Muscle of leg (tissue), 11 donors: ENCODE measurements around the gene YPEL3. TPM values are rescaled to one million over a fixed set of nuclear protein-coding genes. Genes with fewer than 3 reads are reported as not detected.

Experiments used
- DNase-seq: peaks from one replicate; pipeline ENCODE4 v3.0.0; 2013
- H3K27ac ChIP-seq: one replicate; pipeline ENCODE4 v1.5.1; 2013; ENCODE audit warnings: mild to moderate bottlenecking, low read length, control low read depth
- H3K27me3 ChIP-seq: one replicate; pipeline ENCODE4 v1.6.1; 2013; ENCODE audit warnings: low read length; ENCODE audit not compliant: control insufficient read depth, insufficient read depth
- H3K36me3 ChIP-seq: one replicate; pipeline ENCODE4 v1.6.1; 2013; ENCODE audit warnings: low read length; ENCODE audit not compliant: control insufficient read depth, insufficient read depth
- H3K4me1 ChIP-seq: one replicate; pipeline ENCODE4 v1.6.1; 2013; ENCODE audit warnings: low read length; ENCODE audit not compliant: control insufficient read depth, insufficient read depth
- H3K4me3 ChIP-seq: one replicate; pipeline ENCODE4 v1.5.1; 2013; ENCODE audit warnings: low read length, control low read depth
- H3K9me3 ChIP-seq: replicated peaks from 2 replicates; pipeline ENCODE4 v1.6.1; 2013; ENCODE audit warnings: low read depth, low read length; ENCODE audit not compliant: control insufficient read depth
- WGBS: methylation state at CpG from one replicate; pipeline ENCODE4 v1.1.5; 2013; ENCODE audit warnings: missing lambda C conversion rate; ENCODE audit not compliant: insufficient coverage; 5-methylcytosine and 5-hydroxymethylcytosine counted together
- polyA plus RNA-seq, 8 donors: library from polyadenylated mRNA; unstranded; fragments of 120-200 nt; gene quantifications; one replicate each; pipeline versions ENCODE4 v1.2.1 to v1.2.3, GENCODE V29; 2013; ENCODE audit warnings: inconsistent platforms in 1 of 8, low replicate concordance in 1 of 8; ENCODE audit not compliant: insufficient read length in 8 of 8, insufficient read depth in 1 of 8
- total RNA-seq: library from RNA; stranded (reverse); fragments of 120-200 nt; gene quantifications from one replicate; pipeline ENCODE4 v1.2.4, GENCODE V29; 2013

YPEL3 gene
- total and polyA plus RNA-seq, 9 donors = 13.9 to 45.8 (median 27.8) TPM

DNA sequence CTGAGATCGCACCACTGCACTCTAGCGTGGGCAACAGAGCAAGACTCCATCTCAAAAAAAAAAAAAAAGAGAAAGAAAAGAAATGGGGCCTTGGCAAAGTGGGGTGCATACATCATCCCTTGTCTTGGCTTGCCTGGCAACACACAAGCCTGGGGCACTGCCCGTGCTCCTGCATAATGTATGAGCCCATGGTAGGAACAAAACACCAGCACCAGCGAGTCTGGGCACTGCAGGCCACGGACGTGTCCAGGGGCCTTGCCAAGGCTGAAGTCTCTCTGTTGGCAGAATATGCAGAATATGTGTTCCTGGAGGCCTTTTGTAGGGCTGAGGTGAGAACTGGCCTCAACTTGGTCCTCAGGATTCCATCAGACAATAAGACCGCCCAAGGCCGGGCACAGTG lies 46.1 kb downstream of the YPEL3 start:
- no peak overlapping the region for H3K4me3 ChIP-seq
- no peaks in the 10 kb centered on the region for H3K27me3 ChIP-seq

DNA sequence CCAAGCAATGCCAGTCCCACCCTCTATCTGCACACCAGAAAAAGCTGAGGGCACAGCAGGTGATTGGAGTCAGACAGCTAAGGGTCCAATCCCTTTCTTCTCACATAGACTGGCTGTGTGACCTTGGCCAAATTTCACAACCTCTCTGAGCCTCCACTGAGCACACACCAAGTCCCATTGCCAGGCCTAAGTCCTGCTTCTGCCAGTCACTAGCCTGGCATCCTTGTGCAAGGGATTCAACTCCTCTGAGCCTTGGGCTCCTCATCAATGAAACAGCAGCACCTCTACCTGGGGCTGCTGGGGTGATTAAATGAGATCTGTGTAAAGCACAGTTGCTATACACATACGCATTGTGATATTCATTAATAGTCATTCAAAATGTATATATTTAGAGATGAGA lies 49.4 kb downstream of the YPEL3 start:
- Histone ChIP-seq H3K27me3 (no peaks in the 10 kb centered on the region), H3K9me3 (no peaks in the 10 kb centered on the region), H3K4me3 (no peak overlapping the region), H3K27ac (no peak overlapping the region), H3K4me1 (no peaks in the 10 kb centered on the region), H3K36me3 (no peaks in the 10 kb centered on the region)
- WGBS = no CpG with 5 or more reads among the region's 1 CpG
- no peak for DNase-seq

More for the DNA sequence above, 46.1 kb downstream of the YPEL3 start:
- Histone ChIP-seq H3K4me1 (peaks cover 18% of the 10 kb centered on the region), H3K9me3 (no peaks in the 10 kb centered on the region), H3K36me3 (no peaks in the 10 kb centered on the region), H3K27ac (no peak overlapping the region)
- WGBS = 91% methylated on average over 5 of the region's 8 CpGs
- no peak for DNase-seq

DNA sequence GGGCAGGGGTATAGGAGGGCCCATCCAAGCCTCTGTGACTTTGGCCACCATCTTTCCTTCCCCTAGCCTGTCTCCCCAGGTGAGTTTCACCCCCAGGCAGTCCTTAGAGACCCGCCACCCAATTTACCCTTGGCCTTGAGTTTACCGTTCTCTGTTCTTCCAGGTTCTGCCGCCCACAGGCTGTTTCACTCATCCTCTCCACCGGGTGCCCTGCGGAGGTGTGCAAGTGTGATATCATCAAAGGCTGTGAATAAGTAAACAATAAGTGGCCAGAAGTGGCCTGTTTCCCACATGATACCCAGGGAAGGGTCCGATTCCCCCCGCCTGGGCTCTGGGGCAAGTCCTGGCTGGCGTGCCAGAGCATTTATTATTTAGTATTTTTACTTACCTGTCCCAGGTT lies 49.8 kb downstream of the YPEL3 start:
- Histone ChIP-seq H3K4me3 (no peak overlapping the region), H3K4me1 (no peaks in the 10 kb centered on the region), H3K9me3 (no peaks in the 10 kb centered on the region), H3K27me3 (no peaks in the 10 kb centered on the region), H3K27ac (no peak overlapping the region), H3K36me3 (no peaks in the 10 kb centered on the region)
- 53% methylated on average over 2 of the region's 8 CpGs for WGBS
- DNase-seq = no peak

Other genes with a start within 250 kb of the YPEL3 start
- gene CDIPT, start 233.0 kb downstream of the YPEL3 start, total RNA-seq = 29.0 TPM
- gene CDIPT, start 233.0 kb downstream of the YPEL3 start, polyA plus RNA-seq = 10 to 100 TPM; 36.2 to 52.8 (median 44.2) TPM
- gene SEZ6L2, start 196.7 kb downstream of the YPEL3 start, total RNA-seq = 1.1 TPM
- 1 to 10 TPM; 2.2 to 8.4 (median 3.2) TPM for gene SEZ6L2, start 196.7 kb downstream of the YPEL3 start, polyA plus RNA-seq
- 0.09 TPM for gene ASPHD1, start 195.7 kb downstream of the YPEL3 start, total RNA-seq
- 1 to 10 TPM in 2 of 8 donors, under 1 TPM in 6; 0.36 to 1.6 (median 0.63) TPM for gene ASPHD1, start 195.7 kb downstream of the YPEL3 start, polyA plus RNA-seq
- 4.3 TPM for gene KCTD13, start 170.0 kb downstream of the YPEL3 start, total RNA-seq
- 10 to 100 TPM in 6 of 8 donors, 1 to 10 TPM in 2; 8.5 to 18.8 (median 12.2) TPM for gene KCTD13, start 170.0 kb downstream of the YPEL3 start, polyA plus RNA-seq
- gene TMEM219, start 134.1 kb downstream of the YPEL3 start, total RNA-seq = 49.5 TPM
- 10 to 100 TPM; 53.8 to 73.8 (median 62.0) TPM for gene TMEM219, start 134.1 kb downstream of the YPEL3 start, polyA plus RNA-seq
- gene TAOK2, start 122.3 kb downstream of the YPEL3 start, total RNA-seq = 28.0 TPM
- 10 to 100 TPM; 30.8 to 43.3 (median 38.8) TPM for gene TAOK2, start 122.3 kb downstream of the YPEL3 start, polyA plus RNA-seq
- 10.5 TPM for gene HIRIP3, start 100.6 kb downstream of the YPEL3 start, total RNA-seq
- gene HIRIP3, start 100.6 kb downstream of the YPEL3 start, polyA plus RNA-seq = 10 to 100 TPM; 14.5 to 18.5 (median 17.1) TPM
- 32.9 TPM for gene INO80E, start 100.0 kb downstream of the YPEL3 start, total RNA-seq
- gene INO80E, start 100.0 kb downstream of the YPEL3 start, polyA plus RNA-seq = 10 to 100 TPM; 29.5 to 41.8 (median 36.5) TPM
- 0.22 TPM for gene DOC2A, start 85.2 kb downstream of the YPEL3 start, total RNA-seq
- gene DOC2A, start 85.2 kb downstream of the YPEL3 start, polyA plus RNA-seq = 1 to 10 TPM in 4 of 8 donors, under 1 TPM in 4; 0.66 to 1.8 (median 0.96) TPM
- gene C16orf92, start 73.0 kb downstream of the YPEL3 start, total RNA-seq = not detected
- gene C16orf92, start 73.0 kb downstream of the YPEL3 start, polyA plus RNA-seq = not detected
- 0.40 TPM for gene TLCD3B, start 64.9 kb downstream of the YPEL3 start, total RNA-seq
- gene TLCD3B, start 64.9 kb downstream of the YPEL3 start, polyA plus RNA-seq = 1 to 10 TPM in 1 of 8 donors, under 1 TPM in 7; 0.25 to 1.7 (median 0.72) TPM
- 1,578 TPM for gene ALDOA, start 30.5 kb downstream of the YPEL3 start, total RNA-seq
- gene ALDOA, start 30.5 kb downstream of the YPEL3 start, polyA plus RNA-seq = 1,000 to 10,000 TPM; 1,252 to 2,647 (median 2,103) TPM
- 39.4 TPM for gene PPP4C, start 20.2 kb downstream of the YPEL3 start, total RNA-seq
- gene PPP4C, start 20.2 kb downstream of the YPEL3 start, polyA plus RNA-seq = 10 to 100 TPM; 64.6 to 77.4 (median 70.4) TPM
- gene TBX6, start 4.3 kb downstream of the YPEL3 start, total RNA-seq = 0.31 TPM
- gene TBX6, start 4.3 kb downstream of the YPEL3 start, polyA plus RNA-seq = 1 to 10 TPM in 3 of 8 donors, under 1 TPM in 5; 0.18 to 1.3 (median 0.54) TPM
- gene GDPD3, start 17.3 kb upstream of the YPEL3 start, total RNA-seq = 3.3 TPM
- gene GDPD3, start 17.3 kb upstream of the YPEL3 start, polyA plus RNA-seq = 1 to 10 TPM; 5.0 to 8.7 (median 6.1) TPM
- 14.9 TPM for gene MAPK3, start 27.0 kb upstream of the YPEL3 start, total RNA-seq
- 10 to 100 TPM; 39.4 to 60.0 (median 43.1) TPM for gene MAPK3, start 27.0 kb upstream of the YPEL3 start, polyA plus RNA-seq
- 4.7 TPM for gene CORO1A, start 87.4 kb upstream of the YPEL3 start, total RNA-seq
- 10 to 100 TPM; 14.1 to 28.0 (median 20.5) TPM for gene CORO1A, start 87.4 kb upstream of the YPEL3 start, polyA plus RNA-seq
- 81.7 TPM for gene BOLA2B, start 97.5 kb upstream of the YPEL3 start, total RNA-seq
- 10 to 100 TPM; 24.0 to 34.6 (median 30.5) TPM for gene BOLA2B, start 97.5 kb upstream of the YPEL3 start, polyA plus RNA-seq
- 11.9 TPM for gene SLX1A, start 97.7 kb upstream of the YPEL3 start, total RNA-seq
- 10 to 100 TPM; 11.1 to 27.3 (median 17.7) TPM for gene SLX1A, start 97.7 kb upstream of the YPEL3 start, polyA plus RNA-seq
- 6.3 TPM for gene SULT1A3, start 103.0 kb upstream of the YPEL3 start, total RNA-seq
- gene SULT1A3, start 103.0 kb upstream of the YPEL3 start, polyA plus RNA-seq = 1 to 10 TPM; 2.2 to 6.5 (median 4.2) TPM
- gene NPIPB13, start 152.3 kb upstream of the YPEL3 start, total RNA-seq = 2.8 TPM
- gene NPIPB13, start 152.3 kb upstream of the YPEL3 start, polyA plus RNA-seq = 1 to 10 TPM; 1.8 to 8.3 (median 4.5) TPM